H9 (cell line): ENCODE data around the gene DISP1. TPM values are rescaled to one million over a fixed set of nuclear protein-coding genes. Genes with fewer than 3 reads are reported as not detected.

Experiments used
- DNase-seq: peaks from one replicate; pipeline ENCODE4 v3.0.0-alpha.2; 2017
- H2AFZ ChIP-seq: one replicate; pipeline ENCODE4 v1.6.1; 2013; ENCODE audit warnings: mild to moderate bottlenecking, low read length, control low read depth, moderate library complexity
- H2AK5ac ChIP-seq: 2 replicates; pipeline ENCODE4 v1.6.1; 2013; ENCODE audit warnings: low read length, control low read depth, mixed read lengths; ENCODE audit not compliant: insufficient read length
- H2BK120ac ChIP-seq: one replicate; pipeline ENCODE4 v1.6.1; 2013; ENCODE audit warnings: low read depth, mild to moderate bottlenecking, low read length, control low read depth, inconsistent platforms; ENCODE audit not compliant: poor library complexity, severe bottlenecking
- H2BK12ac ChIP-seq: 2 replicates; pipeline ENCODE4 v1.6.1; 2013; ENCODE audit warnings: low read length, control low read depth, mixed read lengths, low read depth; ENCODE audit not compliant: insufficient read length
- H2BK15ac ChIP-seq: 2 replicates; pipeline ENCODE4 v1.6.1; 2013; ENCODE audit warnings: low read depth, low read length, control low read depth
- H2BK20ac ChIP-seq: one replicate; pipeline ENCODE4 v1.6.1; 2013; ENCODE audit warnings: low read depth, mild to moderate bottlenecking, low read length, control low read depth, inconsistent platforms; ENCODE audit not compliant: poor library complexity, severe bottlenecking
- H2BK5ac ChIP-seq: 2 replicates; pipeline ENCODE4 v1.6.1; 2013; ENCODE audit warnings: low read length, control low read depth, mixed read lengths; ENCODE audit not compliant: insufficient read length
- H3K14ac ChIP-seq: 2 replicates; pipeline ENCODE4 v1.6.1; 2013; ENCODE audit warnings: low read length, control low read depth; ENCODE audit not compliant: insufficient read depth
- H3K18ac ChIP-seq: 2 replicates; pipeline ENCODE4 v1.6.1; 2013; ENCODE audit warnings: low read depth, mild to moderate bottlenecking, mixed read lengths, low read length, control low read depth; ENCODE audit not compliant: insufficient read length
- H3K23ac ChIP-seq: 2 replicates; pipeline ENCODE4 v1.6.1; 2013; ENCODE audit warnings: low read length, control low read depth, mixed read lengths, low read depth; ENCODE audit not compliant: insufficient read length
- H3K23me2 ChIP-seq: 2 replicates; pipeline ENCODE4 v1.6.1; 2013; ENCODE audit warnings: low read depth, mild to moderate bottlenecking, mixed read lengths, low read length, control low read depth; ENCODE audit not compliant: insufficient read length, poor library complexity, severe bottlenecking
- H3K27ac ChIP-seq: 2 replicates; pipeline ENCODE4 v1.5.1; 2013; ENCODE audit warnings: low read length, control low read depth, mixed read lengths, low read depth; ENCODE audit not compliant: insufficient read length
- H3K27me3 ChIP-seq: 2 replicates; pipeline ENCODE4 v1.6.1; 2013; ENCODE audit warnings: low read length, control low read depth, inconsistent platforms; ENCODE audit not compliant: insufficient read depth
- H3K4ac ChIP-seq: 2 replicates; pipeline ENCODE4 v1.6.1; 2013; ENCODE audit warnings: low read depth, mild to moderate bottlenecking, control low read depth, inconsistent platforms, low read length, moderate library complexity
- H3K4me1 ChIP-seq: 2 replicates; pipeline ENCODE4 v1.6.1; 2013; ENCODE audit warnings: low read length, control low read depth, inconsistent platforms; ENCODE audit not compliant: insufficient read depth
- H3K4me2 ChIP-seq: 2 replicates; pipeline ENCODE4 v1.6.1; 2013; ENCODE audit warnings: low read length, control low read depth, mixed read lengths; ENCODE audit not compliant: insufficient read length, insufficient read depth
- H3K56ac ChIP-seq: 2 replicates; pipeline ENCODE4 v1.6.1; 2013; ENCODE audit warnings: low read depth, mild to moderate bottlenecking, mixed read lengths, low read length, control low read depth; ENCODE audit not compliant: insufficient read length
- H3K79me1 ChIP-seq: 2 replicates; pipeline ENCODE4 v1.6.1; 2013; ENCODE audit warnings: low read depth, mild to moderate bottlenecking, moderate library complexity, low read length, control low read depth, inconsistent platforms; ENCODE audit not compliant: insufficient read depth, poor library complexity, severe bottlenecking
- H3K79me2 ChIP-seq: 2 replicates; pipeline ENCODE4 v1.6.1; 2013; ENCODE audit warnings: low read length, control low read depth, inconsistent platforms; ENCODE audit not compliant: insufficient read depth
- H3K9ac ChIP-seq: 2 replicates; pipeline ENCODE4 v1.6.1; 2013; ENCODE audit warnings: low read length, control low read depth, mixed read lengths; ENCODE audit not compliant: insufficient read length; ENCODE audit errors: extremely low read depth
- H3K9me3 ChIP-seq: one replicate; pipeline ENCODE4 v1.6.1; 2013; ENCODE audit warnings: low read depth, low read length, inconsistent platforms; ENCODE audit not compliant: control insufficient read depth
- H3T11ph ChIP-seq: one replicate; pipeline ENCODE4 v1.6.1; 2013; ENCODE audit warnings: mild to moderate bottlenecking, low read length, control low read depth, inconsistent platforms
- H4K20me1 ChIP-seq: one replicate; pipeline ENCODE4 v1.6.1; 2013; ENCODE audit not compliant: control insufficient read depth, insufficient read length, insufficient read depth
- H4K5ac ChIP-seq: 2 replicates; pipeline ENCODE4 v1.6.1; 2013; ENCODE audit warnings: low read depth, mild to moderate bottlenecking, mixed read lengths, low read length, control low read depth; ENCODE audit not compliant: insufficient read length
- H4K8ac ChIP-seq: replicated peaks from 2 replicates; pipeline ENCODE4 v1.6.1; 2013; ENCODE audit warnings: low read length, control low read depth, mixed read lengths, low read depth; ENCODE audit not compliant: insufficient read length
- H4K91ac ChIP-seq: 2 replicates; pipeline ENCODE4 v1.6.1; 2013; ENCODE audit warnings: low read depth, mild to moderate bottlenecking, moderate library complexity, mixed read lengths, low read length, control low read depth; ENCODE audit not compliant: insufficient read length
- H3K27ac Mint-ChIP-seq, 3 experiments: 2 replicates in 2 of 3; 3 replicates in 1 of 3; pipeline ENCODE4 v1.8.0; 2020 to 2021; ENCODE audit warnings: mixed read lengths in 3 of 3, mild to moderate bottlenecking in 1 of 3, moderate library complexity in 1 of 3
- H3K27me3 Mint-ChIP-seq: 2 replicates; pipeline ENCODE4 v1.8.0; 2021; ENCODE audit warnings: low read depth, mild to moderate bottlenecking, moderate library complexity, mixed read lengths
- H3K36me3 Mint-ChIP-seq, 3 experiments: 2 replicates in 2 of 3; 3 replicates in 1 of 3; pipeline ENCODE4 v1.8.0; 2020 to 2021; ENCODE audit warnings: low read depth in 3 of 3, mixed read lengths in 3 of 3; ENCODE audit not compliant: insufficient read depth in 1 of 3
- H3K4me1 Mint-ChIP-seq, 2 experiments: 2 replicates each; pipeline ENCODE4 v1.8.0; 2020; ENCODE audit warnings: mixed read lengths in 2 of 2
- H3K4me3 Mint-ChIP-seq, 2 experiments: 2 replicates in 1 of 2; 3 replicates in 1 of 2; pipeline ENCODE4 v1.8.0; 2020 to 2021; ENCODE audit warnings: mild to moderate bottlenecking in 2 of 2, mixed read lengths in 2 of 2, moderate library complexity in 1 of 2
- H3K9me3 Mint-ChIP-seq, 2 experiments: 2 replicates in 1 of 2; 3 replicates in 1 of 2; pipeline ENCODE4 v1.8.0; 2020; ENCODE audit warnings: mild to moderate bottlenecking in 2 of 2, mixed read lengths in 2 of 2, moderate library complexity in 1 of 2
- CTCF ChIP-seq: fragments of 200-600 bp; sonication (generic); conservative IDR thresholded peaks from 3 replicates; pipeline ENCODE4 v1.8.0; 2021; ENCODE audit warnings: antibody characterized with exemption, mild to moderate bottlenecking
- WGBS: extraction: QIAGEN DNeasy Blood & Tissue Kit; methylation state at CpG from one replicate; pipeline ENCODE4 v1.1.7; 2013; ENCODE audit warnings: missing lambda C conversion rate, low lambda C conversion rate, mixed read lengths; ENCODE audit not compliant: insufficient read length; ENCODE audit errors: extremely low coverage; 5-methylcytosine and 5-hydroxymethylcytosine counted together
- total RNA-seq: library from RNA; stranded (reverse); gene quantifications from 2 replicates; pipeline ENCODE4 v1.2.1, GENCODE V29; 2021

DISP1 gene
- total RNA-seq, 1 experiment from 2014 or later, result 2.6 TPM

GRCh38 chr1:222794656-222795474, 20.0 kb upstream of the DISP1 start:
- Histone ChIP-seq H3K79me2 (no peaks in the 10 kb centered on the region), H3K4me1 (no peaks in the 10 kb centered on the region), H2BK120ac (no peak overlapping the region), H3T11ph (no peak overlapping the region), H2BK12ac (no peak overlapping the region), H3K4ac (no peak overlapping the region), H2BK20ac (no peak overlapping the region), H3K14ac (no peak overlapping the region), H3K27me3 (no peaks in the 10 kb centered on the region), H4K8ac (no peak overlapping the region), H3K23me2 (no peaks in the 10 kb centered on the region), H3K56ac (no peak overlapping the region), H4K5ac (no peak overlapping the region), H4K20me1 (no peaks in the 10 kb centered on the region), H3K79me1 (no peaks in the 10 kb centered on the region), H3K9ac (no peak overlapping the region), H3K4me2 (no peak overlapping the region), H2AK5ac (no peak overlapping the region), H2BK15ac (no peak overlapping the region), H3K18ac (no peak overlapping the region), H3K27ac (no peak overlapping the region), H2BK5ac (no peak overlapping the region), H3K9me3 (no peaks in the 10 kb centered on the region), H2AFZ (no peak overlapping the region), H4K91ac (no peak overlapping the region), H3K23ac (no peak overlapping the region)
- DNase-seq, result peak; percentile 31
- peaks cover 0 to 5% of the 10 kb centered on the region in 2 experiments; a peak in 1 of 4 replicates for H3K4me1 Mint-ChIP-seq
- peaks cover 0 to 5% of the 10 kb centered on the region in 2 experiments; a peak in 3 of 5 replicates for H3K9me3 Mint-ChIP-seq
- WGBS, result no CpG with 5 or more reads among the region's 6 CpGs
- no peak overlapping the region for H3K4me3 Mint-ChIP-seq
- no peak overlapping the region for H3K27ac Mint-ChIP-seq
- peak; percentile 33; the same call in 2 of the 3 replicates for TF ChIP-seq CTCF
- no peaks in the 10 kb centered on the region for H3K36me3 Mint-ChIP-seq
- H3K27me3 Mint-ChIP-seq, result peaks cover 6% of the 10 kb centered on the region
